ENCODE data around the gene MICB.
"Not testable (repeated sequence)": the region's sequence is repeated elsewhere in the genome, so short reads cannot be mapped to it uniquely, and the experiment has no call there.

GRCh38 chr6:31486065-31486837, 11.7 kb upstream of the MICB start:
- TF ChIP-seq ZNF514 (tag by site-specific recombination; IDR thresholded peaks at IDR 0.05); ZFP37 (tag by site-specific recombination; IDR thresholded peaks at IDR 0.05); ZBTB49 (tag by site-specific recombination; IDR thresholded peaks at IDR 0.05; ENCODE audit: low read depth); ZSCAN18 (tag by site-specific recombination; IDR thresholded peaks at IDR 0.05); CTCF (tag by site-specific recombination; IDR thresholded peaks at IDR 0.05); ZBTB7A (tag by site-specific recombination; IDR thresholded peaks at IDR 0.05; ENCODE audit: low read depth); ZNF362 (tag by site-specific recombination; IDR thresholded peaks at IDR 0.05): not testable (repeated sequence)
